SK-N-SH (cell line): ENCODE results near the gene DNAJC18. TPM values are rescaled to one million over a fixed set of nuclear protein-coding genes. Genes with fewer than 3 reads are reported as not detected.

Experiments used
- CTCF ChIA-PET: fragments of 300-600, 350-600 bp; formaldehyde crosslinking; extraction: SDS; loops from one replicate; lab custom pipeline; 2021; lab: Yijun Ruan, JAX
- POLR2A ChIA-PET: fragments of 350-600 bp; sonication (Branson Sonifier 250); formaldehyde crosslinking; extraction: SDS; loops from one replicate; lab custom pipeline; 2020; ENCODE audit warnings: antibody characterized with exemption, inconsistent platforms; lab: Yijun Ruan, JAX
- DNase-seq: peaks from one replicate; pipeline ENCODE4 v3.0.0; 2012
- H2AFZ ChIP-seq: fragments of 200-600 bp; sonication (generic); 2 replicates; pipeline ENCODE4 v1.8.1; 2016; ENCODE audit warnings: antibody characterized with exemption, mild to moderate bottlenecking, low read depth
- H3F3A ChIP-seq: fragments of 200-600 bp; sonication (generic); replicated peaks from 2 replicates; pipeline ENCODE3; 2016; ENCODE audit warnings: antibody characterized with exemption, mild to moderate bottlenecking; ENCODE audit not compliant: insufficient read depth
- H3K27ac ChIP-seq, 2 experiments: fragments of 200-500 bp in 1 of 2; fragments of 200-600 bp in 1 of 2; sonication (Bioruptor generic) in 1 of 2; sonication (generic), shearing (Covaris generic) in 1 of 2; 2 replicates each; pipeline versions ENCODE4 v1.5.1 to v1.6.1; 2014 to 2016; ENCODE audit warnings: low read depth in 2 of 2, inconsistent platforms in 1 of 2, low read length in 1 of 2, mild to moderate bottlenecking in 1 of 2, mixed read lengths in 1 of 2
- H3K27me3 ChIP-seq: fragments of 200-600 bp; sonication (generic), shearing (Covaris generic); 2 replicates; pipeline ENCODE4 v1.6.1; 2016; ENCODE audit warnings: mixed run types; ENCODE audit not compliant: insufficient read depth
- H3K36me3 ChIP-seq, 2 experiments: fragments of 200-500 bp in 1 of 2; fragments of 200-600 bp in 1 of 2; sonication (Bioruptor generic) in 1 of 2; sonication (generic) in 1 of 2; replicated peaks in 1 of 2; 2 replicates each; pipeline versions ENCODE3 to v1.5.1; 2014 to 2016; ENCODE audit warnings: low read length in 1 of 2, mild to moderate bottlenecking in 1 of 2; ENCODE audit not compliant: insufficient read depth in 2 of 2, control insufficient read depth in 1 of 2
- H3K4me1 ChIP-seq, 2 experiments: fragments of 200-500 bp in 1 of 2; fragments of 200-600 bp in 1 of 2; sonication (Bioruptor generic) in 1 of 2; sonication (generic), shearing (Covaris generic) in 1 of 2; 2 replicates each; pipeline versions ENCODE4 v1.5.1 to v1.6.1; 2014 to 2016; ENCODE audit warnings: low read depth in 1 of 2, low read length in 1 of 2, mixed run types in 1 of 2; ENCODE audit not compliant: insufficient read depth in 2 of 2, control insufficient read depth in 1 of 2
- H3K4me2 ChIP-seq: fragments of 200-600 bp; sonication (generic), shearing (Covaris generic); 2 replicates; pipeline ENCODE4 v1.6.1; 2017; ENCODE audit warnings: mixed run types
- H3K4me3 ChIP-seq, 2 experiments: fragments of 200-500 bp in 1 of 2; fragments of 200-600 bp in 1 of 2; sonication (Bioruptor generic) in 1 of 2; sonication (generic), shearing (Covaris generic) in 1 of 2; 2 replicates each; pipeline versions ENCODE4 v1.5.1 to v1.8.1; 2014 to 2016; ENCODE audit warnings: low read depth in 2 of 2, inconsistent platforms in 1 of 2, low read length in 1 of 2, mild to moderate bottlenecking in 1 of 2, mixed read lengths in 1 of 2, moderate library complexity in 1 of 2
- H3K79me2 ChIP-seq: fragments of 200-600 bp; sonication (generic); 2 replicates; pipeline ENCODE4 v1.8.1; 2017; ENCODE audit warnings: mild to moderate bottlenecking; ENCODE audit not compliant: insufficient read depth
- H3K9ac ChIP-seq: fragments of 200-600 bp; sonication (generic); 2 replicates; pipeline ENCODE4 v1.6.1; 2017; ENCODE audit warnings: mixed run types
- H3K9me2 ChIP-seq: fragments of 200-600 bp; sonication (generic); 2 replicates; pipeline ENCODE4 v1.6.1; 2017; ENCODE audit warnings: mixed run types
- H3K9me3 ChIP-seq: fragments of 200-600 bp; sonication (generic); 2 replicates; pipeline ENCODE4 v1.6.1; 2017; ENCODE audit warnings: mixed run types, mild to moderate bottlenecking, moderate library complexity
- H4K20me1 ChIP-seq: fragments of 200-600 bp; sonication (generic); 2 replicates; pipeline ENCODE4 v1.6.1; 2017; ENCODE audit warnings: mild to moderate bottlenecking, mixed run types; ENCODE audit not compliant: insufficient read depth
- EP300 ChIP-seq, 2 experiments: IDR thresholded peaks; 2 replicates each; pipeline versions ENCODE4 v1.4.0 to v1.6.1; 2012; ENCODE audit warnings: borderline replicate concordance in 1 of 2, low read depth in 1 of 2, low read length in 1 of 2
- GATA2 ChIP-seq: sonication (generic); formaldehyde crosslinking; IDR thresholded peaks from 2 replicates; pipeline ENCODE4 v1.5.0; 2020; ENCODE audit warnings: mild to moderate bottlenecking, missing genetic modification reagents
- IRF3 ChIP-seq: fragments of 150-350 bp; IDR thresholded peaks from 2 replicates; pipeline ENCODE4 v1.6.1; 2016; ENCODE audit warnings: mild to moderate bottlenecking, low read depth, low read length
- POLR2AphosphoS5 ChIP-seq: IDR thresholded peaks from 2 replicates; pipeline ENCODE4 v1.6.1; 2012; ENCODE audit warnings: low read depth, low read length
- RXRA ChIP-seq: IDR thresholded peaks from 2 replicates; pipeline ENCODE4 v1.4.0; 2012; ENCODE audit warnings: low read depth, mild to moderate bottlenecking, borderline replicate concordance
- TCF12 ChIP-seq: IDR thresholded peaks from 2 replicates; pipeline ENCODE4 v1.4.0; 2012
- YY1 ChIP-seq: IDR thresholded peaks from 2 replicates; pipeline ENCODE4 v1.4.0; 2012; ENCODE audit warnings: low read depth, mild to moderate bottlenecking
- WGBS: methylation state at CpG from one replicate; pipeline ENCODE4 v1.1.6; 2017; ENCODE audit warnings: low lambda C conversion rate; 5-methylcytosine and 5-hydroxymethylcytosine counted together
- polyA plus RNA-seq, 3 experiments: library from polyadenylated mRNA; depleted of rRNA; stranded (reverse); fragments of >200 nt; gene quantifications; 2 replicates each; pipeline ENCODE4 v1.2.3, GENCODE V29; 2012
- TF ChIP-seq, protein P1 (sequence below): IDR thresholded peaks from 2 replicates; pipeline ENCODE4 v1.6.1; 2012; ENCODE audit warnings: mild to moderate bottlenecking, low read depth, low read length, moderate library complexity
- TF ChIP-seq, protein P2 (sequence below): fragments of 150-350 bp; IDR thresholded peaks from 2 replicates; pipeline ENCODE4 v1.6.1; 2017; ENCODE audit warnings: antibody characterized with exemption, low read length, low read depth, borderline replicate concordance

DNAJC18 gene
- polyA plus RNA-seq, 1 of the 3 experiments (the other 2 are of a cell fraction), result 7.4 TPM

DNA sequence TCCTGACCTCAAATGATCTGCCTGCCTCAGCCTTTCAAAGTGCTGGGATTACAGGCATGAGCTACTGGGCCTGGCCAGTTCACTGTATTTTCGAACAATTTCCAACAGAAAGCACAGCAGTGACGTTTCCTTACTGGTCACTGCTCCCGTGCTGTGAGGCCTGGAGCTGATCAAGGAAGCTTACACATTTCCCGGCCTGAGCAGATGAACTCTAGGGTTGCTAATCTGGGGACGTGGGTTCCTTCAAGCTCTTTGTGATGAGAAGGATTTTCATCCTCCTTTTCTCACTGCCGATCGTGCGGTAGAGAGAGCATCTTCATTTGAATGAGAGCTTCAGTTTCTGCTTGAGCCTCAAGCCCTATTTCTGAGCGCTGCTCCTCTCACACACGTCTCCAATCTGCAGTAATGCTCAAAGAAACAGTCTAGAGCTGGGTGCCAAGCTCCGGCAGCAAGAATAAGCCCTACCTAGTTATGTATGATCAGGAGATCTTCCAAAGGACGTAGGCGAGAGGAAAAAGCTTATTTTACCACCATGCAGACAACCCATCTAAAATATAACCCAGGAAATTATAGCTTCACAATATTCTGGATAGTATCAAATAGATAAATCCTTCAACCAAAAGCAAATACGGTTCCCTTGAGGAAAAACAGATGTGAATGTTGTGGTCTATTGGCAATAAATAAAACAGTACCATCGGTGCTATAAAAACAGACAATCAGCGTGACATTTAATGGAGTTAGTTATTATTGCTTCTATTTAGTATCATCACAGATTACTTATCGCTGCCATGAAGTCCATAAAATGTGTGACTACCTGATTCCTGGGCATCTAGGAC is 28.1 kb downstream of the DNAJC18 start:
- H3K27ac ChIP-seq, result peak overlapping the region in 1 of 2 experiments; percentile 47; a peak in 2 of 4 replicates
- TF ChIP-seq TCF12, result no peak
- TF ChIP-seq, protein P1, sequence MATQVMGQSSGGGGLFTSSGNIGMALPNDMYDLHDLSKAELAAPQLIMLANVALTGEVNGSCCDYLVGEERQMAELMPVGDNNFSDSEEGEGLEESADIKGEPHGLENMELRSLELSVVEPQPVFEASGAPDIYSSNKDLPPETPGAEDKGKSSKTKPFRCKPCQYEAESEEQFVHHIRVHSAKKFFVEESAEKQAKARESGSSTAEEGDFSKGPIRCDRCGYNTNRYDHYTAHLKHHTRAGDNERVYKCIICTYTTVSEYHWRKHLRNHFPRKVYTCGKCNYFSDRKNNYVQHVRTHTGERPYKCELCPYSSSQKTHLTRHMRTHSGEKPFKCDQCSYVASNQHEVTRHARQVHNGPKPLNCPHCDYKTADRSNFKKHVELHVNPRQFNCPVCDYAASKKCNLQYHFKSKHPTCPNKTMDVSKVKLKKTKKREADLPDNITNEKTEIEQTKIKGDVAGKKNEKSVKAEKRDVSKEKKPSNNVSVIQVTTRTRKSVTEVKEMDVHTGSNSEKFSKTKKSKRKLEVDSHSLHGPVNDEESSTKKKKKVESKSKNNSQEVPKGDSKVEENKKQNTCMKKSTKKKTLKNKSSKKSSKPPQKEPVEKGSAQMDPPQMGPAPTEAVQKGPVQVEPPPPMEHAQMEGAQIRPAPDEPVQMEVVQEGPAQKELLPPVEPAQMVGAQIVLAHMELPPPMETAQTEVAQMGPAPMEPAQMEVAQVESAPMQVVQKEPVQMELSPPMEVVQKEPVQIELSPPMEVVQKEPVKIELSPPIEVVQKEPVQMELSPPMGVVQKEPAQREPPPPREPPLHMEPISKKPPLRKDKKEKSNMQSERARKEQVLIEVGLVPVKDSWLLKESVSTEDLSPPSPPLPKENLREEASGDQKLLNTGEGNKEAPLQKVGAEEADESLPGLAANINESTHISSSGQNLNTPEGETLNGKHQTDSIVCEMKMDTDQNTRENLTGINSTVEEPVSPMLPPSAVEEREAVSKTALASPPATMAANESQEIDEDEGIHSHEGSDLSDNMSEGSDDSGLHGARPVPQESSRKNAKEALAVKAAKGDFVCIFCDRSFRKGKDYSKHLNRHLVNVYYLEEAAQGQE, result no peak
- TF ChIP-seq IRF3, result no peak
- no peak for TF ChIP-seq POLR2AphosphoS5
- TF ChIP-seq EP300 (IDR thresholded peaks at IDR 0.05; ENCODE audit: borderline replicate concordance in 1 of 2, low read depth in 1 of 2, low read length in 1 of 2), result peak in 1 of 2 experiments; percentile 51; a peak in 1 of 4 replicates
- peak; percentile 38; the same call in 1 of the 2 replicates for TF ChIP-seq GATA2 (CRISPR knock-in tag)
- TF ChIP-seq RXRA, result no peak
- TF ChIP-seq YY1, result no peak
- TF ChIP-seq, protein P2, sequence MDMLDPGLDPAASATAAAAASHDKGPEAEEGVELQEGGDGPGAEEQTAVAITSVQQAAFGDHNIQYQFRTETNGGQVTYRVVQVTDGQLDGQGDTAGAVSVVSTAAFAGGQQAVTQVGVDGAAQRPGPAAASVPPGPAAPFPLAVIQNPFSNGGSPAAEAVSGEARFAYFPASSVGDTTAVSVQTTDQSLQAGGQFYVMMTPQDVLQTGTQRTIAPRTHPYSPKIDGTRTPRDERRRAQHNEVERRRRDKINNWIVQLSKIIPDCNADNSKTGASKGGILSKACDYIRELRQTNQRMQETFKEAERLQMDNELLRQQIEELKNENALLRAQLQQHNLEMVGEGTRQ, result no peak
- no peaks in the 10 kb centered on the region for H4K20me1 ChIP-seq
- no peak overlapping the region for H3K4me2 ChIP-seq
- WGBS, result 69% methylated on average over 16 of the region's 17 CpGs
- peaks cover 0 to 19% of the 10 kb centered on the region in 2 experiments; a peak in 1 of 4 replicates for H3K4me1 ChIP-seq
- H3K27me3 ChIP-seq, result no peaks in the 10 kb centered on the region
- ChIA-PET CTCF (interaction anchor here (0.9 to 5.7 kb wide), 9 partner anchors 9 to 222 kb away, joined by 3 to 39 read pairs (median 6); partner anchors contain the start of gene PAIP2), POLR2A (interaction anchor here (0.7 kb wide), 2 partner anchors 70 to 119 kb away, joined by 3 read pairs; partner anchors contain the start of gene PAIP2)
- H3K9me2 ChIP-seq, result no peaks in the 10 kb centered on the region
- no peaks in the 10 kb centered on the region for H3F3A ChIP-seq
- no peak for DNase-seq
- no peak overlapping the region for H3K4me3 ChIP-seq
- H3K9ac ChIP-seq, result no peak overlapping the region
- H3K9me3 ChIP-seq, result no peaks in the 10 kb centered on the region
- H3K79me2 ChIP-seq, result no peaks in the 10 kb centered on the region
- H3K36me3 ChIP-seq, result peaks cover 12 to 35% of the 10 kb centered on the region in 2 experiments
- H2AFZ ChIP-seq, result no peak overlapping the region
